Measurements from ENCODE around the gene ZNF521. TPM values are rescaled to one million over a fixed set of nuclear protein-coding genes. Genes with fewer than 3 reads are reported as not detected.

ZNF521 gene
- total RNA-seq, 1 experiment from 2014 or later, result 0.04 TPM

DNA sequence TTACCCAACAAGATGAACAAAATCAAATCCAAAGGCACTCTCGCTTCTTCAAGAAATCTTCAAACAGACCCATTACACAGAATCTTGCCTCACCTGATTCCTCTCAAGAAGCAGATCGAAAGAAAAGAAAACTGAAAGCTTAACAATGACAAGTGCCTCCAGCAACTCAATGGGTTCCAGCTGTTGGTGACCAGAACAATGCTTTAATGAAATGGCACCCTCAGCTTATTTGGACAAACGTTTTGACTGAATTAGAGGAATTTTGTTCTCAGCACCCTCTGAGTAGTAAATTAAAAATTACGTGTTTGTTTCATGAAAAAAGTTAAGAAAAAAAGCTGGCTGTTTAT lies 211.0 kb downstream of the ZNF521 start:
- Histone ChIP-seq H3K4me1 (ENCODE audit: insufficient read depth, low read length) (no peaks in the 10 kb centered on the region), H3K79me2 (ENCODE audit: low read length) (no peaks in the 10 kb centered on the region), H3F3A (ENCODE audit: low read length, unreplicated experiment) (no peaks in the 10 kb centered on the region), H3K9me3 (ENCODE audit: low read length) (no peaks in the 10 kb centered on the region), H3K4me3 (ENCODE audit: low read length) (no peak overlapping the region), H3K27ac (ENCODE audit: low read length) (no peak overlapping the region), H4K20me1 (ENCODE audit: low read length) (no peaks in the 10 kb centered on the region), H3K9me2 (replicated peaks; ENCODE audit: low read length) (no peaks in the 10 kb centered on the region), H3K4me2 (ENCODE audit: low read length) (no peak overlapping the region), H3K9ac (ENCODE audit: low read length) (no peak overlapping the region), H3K27me3 (ENCODE audit: low read length) (peaks cover 70% of the 10 kb centered on the region), H2AFZ (ENCODE audit: low read length) (no peak overlapping the region), H3K36me3 (ENCODE audit: low read depth, low read length) (no peaks in the 10 kb centered on the region)
- ATAC-seq (no peak), DNase-seq (no peak)
- ChIA-PET POLR2A (ENCODE audit: unreplicated experiment) (no interaction called here), CTCF (no interaction called here)
- intact Hi-C loops (cut with micrococcal nuclease), result no loop called here
- BruUV-seq (replicated peaks), result no TSS peak
- TF ChIP-seq, protein P1, sequence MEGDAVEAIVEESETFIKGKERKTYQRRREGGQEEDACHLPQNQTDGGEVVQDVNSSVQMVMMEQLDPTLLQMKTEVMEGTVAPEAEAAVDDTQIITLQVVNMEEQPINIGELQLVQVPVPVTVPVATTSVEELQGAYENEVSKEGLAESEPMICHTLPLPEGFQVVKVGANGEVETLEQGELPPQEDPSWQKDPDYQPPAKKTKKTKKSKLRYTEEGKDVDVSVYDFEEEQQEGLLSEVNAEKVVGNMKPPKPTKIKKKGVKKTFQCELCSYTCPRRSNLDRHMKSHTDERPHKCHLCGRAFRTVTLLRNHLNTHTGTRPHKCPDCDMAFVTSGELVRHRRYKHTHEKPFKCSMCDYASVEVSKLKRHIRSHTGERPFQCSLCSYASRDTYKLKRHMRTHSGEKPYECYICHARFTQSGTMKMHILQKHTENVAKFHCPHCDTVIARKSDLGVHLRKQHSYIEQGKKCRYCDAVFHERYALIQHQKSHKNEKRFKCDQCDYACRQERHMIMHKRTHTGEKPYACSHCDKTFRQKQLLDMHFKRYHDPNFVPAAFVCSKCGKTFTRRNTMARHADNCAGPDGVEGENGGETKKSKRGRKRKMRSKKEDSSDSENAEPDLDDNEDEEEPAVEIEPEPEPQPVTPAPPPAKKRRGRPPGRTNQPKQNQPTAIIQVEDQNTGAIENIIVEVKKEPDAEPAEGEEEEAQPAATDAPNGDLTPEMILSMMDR (conservative IDR thresholded peaks at IDR 0.05; ENCODE audit: low read depth, low read length), result no peak
- no peak for TF ChIP-seq EZH2 (IDR thresholded peaks at IDR 0.05; ENCODE audit: low read length, unreplicated experiment)
- TF ChIP-seq EZH2phosphoT487 (IDR thresholded peaks at IDR 0.05; ENCODE audit: borderline replicate concordance, low read length), result no peak

GRCh38 chr18:25140124-25140961 lies 211.6 kb downstream of the ZNF521 start:
- POLR2A ChIA-PET (ENCODE audit: unreplicated experiment), result no interaction called here
- peaks cover 70% of the 10 kb centered on the region for H3K27me3 ChIP-seq (ENCODE audit: low read length)
- intact Hi-C loops (cut with micrococcal nuclease), result no loop called here
- no peaks in the 10 kb centered on the region for H4K20me1 ChIP-seq (ENCODE audit: low read length)
- no peaks in the 10 kb centered on the region for H3K9me3 ChIP-seq (ENCODE audit: low read length)
- no peak overlapping the region for H3K27ac ChIP-seq (ENCODE audit: low read length)
- no peaks in the 10 kb centered on the region for H3K9me2 ChIP-seq (replicated peaks; ENCODE audit: low read length)
- no peak for ATAC-seq
- no TSS peak for BruUV-seq (replicated peaks)
- no peaks in the 10 kb centered on the region for H3F3A ChIP-seq (ENCODE audit: low read length, unreplicated experiment)
- no peak overlapping the region for H2AFZ ChIP-seq (ENCODE audit: low read length)
- no peak overlapping the region for H3K4me2 ChIP-seq (ENCODE audit: low read length)
- DNase-seq, result no peak
- no peaks in the 10 kb centered on the region for H3K4me1 ChIP-seq (ENCODE audit: insufficient read depth, low read length)
- no peak for TF ChIP-seq EZH2 (IDR thresholded peaks at IDR 0.05; ENCODE audit: low read length, unreplicated experiment)
- TF ChIP-seq, protein P1 (conservative IDR thresholded peaks at IDR 0.05; ENCODE audit: low read depth, low read length), result no peak
- no peak for TF ChIP-seq EZH2phosphoT487 (IDR thresholded peaks at IDR 0.05; ENCODE audit: borderline replicate concordance, low read length)
- H3K4me3 ChIP-seq (ENCODE audit: low read length), result no peak overlapping the region
- H3K9ac ChIP-seq (ENCODE audit: low read length), result no peak overlapping the region
- H3K36me3 ChIP-seq (ENCODE audit: low read depth, low read length), result no peaks in the 10 kb centered on the region
- CTCF ChIA-PET, result no interaction called here
- H3K79me2 ChIP-seq (ENCODE audit: low read length), result no peaks in the 10 kb centered on the region

DNA sequence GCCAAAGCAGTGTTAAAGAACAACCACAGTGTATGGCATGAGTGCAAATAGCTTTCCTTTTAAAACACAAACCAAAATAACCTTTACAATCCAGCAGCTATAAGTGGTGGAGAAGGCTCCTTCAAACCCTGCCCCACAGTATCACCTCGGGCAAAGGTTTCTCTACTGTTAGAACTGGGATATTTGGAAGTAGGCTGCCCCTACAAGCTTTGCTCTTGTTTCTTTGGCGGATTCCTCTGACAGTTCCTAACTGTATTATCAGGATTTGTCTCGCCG lies 214.8 kb downstream of the ZNF521 start:
- CTCF ChIA-PET, result no interaction called here
- intact Hi-C loops (cut with micrococcal nuclease), result no loop called here
- no peak overlapping the region for H2AFZ ChIP-seq (ENCODE audit: low read length)
- TF ChIP-seq EZH2phosphoT487 (IDR thresholded peaks at IDR 0.05; ENCODE audit: borderline replicate concordance, low read length) (no peak), EZH2 (IDR thresholded peaks at IDR 0.05; ENCODE audit: low read length, unreplicated experiment) (no peak)
- TF ChIP-seq, protein P1 (conservative IDR thresholded peaks at IDR 0.05; ENCODE audit: low read depth, low read length), result no peak
- POLR2A ChIA-PET (ENCODE audit: unreplicated experiment), result no interaction called here
- H3K9me3 ChIP-seq (ENCODE audit: low read length), result no peaks in the 10 kb centered on the region
- no peaks in the 10 kb centered on the region for H3K4me1 ChIP-seq (ENCODE audit: insufficient read depth, low read length)
- H3K79me2 ChIP-seq (ENCODE audit: low read length), result no peaks in the 10 kb centered on the region
- no peaks in the 10 kb centered on the region for H4K20me1 ChIP-seq (ENCODE audit: low read length)
- no peaks in the 10 kb centered on the region for H3K36me3 ChIP-seq (ENCODE audit: low read depth, low read length)
- DNase-seq (no peak), ATAC-seq (no peak)
- H3K9me2 ChIP-seq (replicated peaks; ENCODE audit: low read length), result no peaks in the 10 kb centered on the region
- H3K27me3 ChIP-seq (ENCODE audit: low read length), result peaks cover 72% of the 10 kb centered on the region
- no peak overlapping the region for H3K4me3 ChIP-seq (ENCODE audit: low read length)
- no peaks in the 10 kb centered on the region for H3F3A ChIP-seq (ENCODE audit: low read length, unreplicated experiment)
- BruUV-seq (replicated peaks), result no TSS peak
- H3K27ac ChIP-seq (ENCODE audit: low read length), result no peak overlapping the region
- no peak overlapping the region for H3K4me2 ChIP-seq (ENCODE audit: low read length)
- no peak overlapping the region for H3K9ac ChIP-seq (ENCODE audit: low read length)
